Spinal cord (tissue), 10 donors: ENCODE results near the gene KRTAP12-4. TPM values are rescaled to one million over a fixed set of nuclear protein-coding genes. Genes with fewer than 3 reads are reported as not detected.
"Not testable (repeated sequence)": the region's sequence is repeated elsewhere in the genome, so short reads cannot be mapped to it uniquely, and the experiment has no call there.

Experiments used
- DNase-seq, 6 donors: peaks; one replicate each; pipeline versions ENCODE4 v3.0.0 to v3.0.0-alpha.2; 2013 to 2015; ENCODE audit warnings: low spot score in 6 of 6, low read depth in 4 of 6
- H3K27ac ChIP-seq: one replicate; pipeline ENCODE4 v1.5.1; 2013; ENCODE audit warnings: low read depth, low read length, control low read depth
- H3K27me3 ChIP-seq: one replicate; pipeline ENCODE4 v1.6.1; 2013; ENCODE audit warnings: low read length; ENCODE audit not compliant: control insufficient read depth, insufficient read depth
- H3K36me3 ChIP-seq: one replicate; pipeline ENCODE4 v1.6.1; 2013; ENCODE audit warnings: low read length; ENCODE audit not compliant: control insufficient read depth, insufficient read depth
- H3K4me1 ChIP-seq: one replicate; pipeline ENCODE4 v1.6.1; 2013; ENCODE audit warnings: low read length; ENCODE audit not compliant: control insufficient read depth, insufficient read depth
- H3K4me3 ChIP-seq: one replicate; pipeline ENCODE4 v1.5.1; 2013; ENCODE audit warnings: low read depth, low read length, control low read depth
- H3K9me3 ChIP-seq: one replicate; pipeline ENCODE4 v1.6.1; 2013; ENCODE audit warnings: low read length; ENCODE audit not compliant: control insufficient read depth, insufficient read depth
- WGBS: methylation state at CpG from one replicate; pipeline ENCODE4 v1.1.5; 2013; ENCODE audit warnings: missing lambda C conversion rate; ENCODE audit not compliant: insufficient coverage; 5-methylcytosine and 5-hydroxymethylcytosine counted together
- polyA plus RNA-seq, 2 donors: library from polyadenylated mRNA; unstranded; fragments of 120-200 nt; gene quantifications; one replicate each; pipeline ENCODE4 v1.2.1, GENCODE V29; 2013; ENCODE audit not compliant: insufficient read length in 2 of 2
- total RNA-seq, 2 donors: library from RNA; depleted of rRNA in 1 of 2; stranded (reverse); fragments of 120-200 nt in 1 of 2; fragments of >200 nt in 1 of 2; gene quantifications; one replicate each; pipeline versions ENCODE4 v1.2.3 to v1.2.4, GENCODE V29; 2013 to 2014
- donor health status: healthy.

KRTAP12-4 gene
- total and polyA plus RNA-seq, 4 donors = not detected

DNA sequence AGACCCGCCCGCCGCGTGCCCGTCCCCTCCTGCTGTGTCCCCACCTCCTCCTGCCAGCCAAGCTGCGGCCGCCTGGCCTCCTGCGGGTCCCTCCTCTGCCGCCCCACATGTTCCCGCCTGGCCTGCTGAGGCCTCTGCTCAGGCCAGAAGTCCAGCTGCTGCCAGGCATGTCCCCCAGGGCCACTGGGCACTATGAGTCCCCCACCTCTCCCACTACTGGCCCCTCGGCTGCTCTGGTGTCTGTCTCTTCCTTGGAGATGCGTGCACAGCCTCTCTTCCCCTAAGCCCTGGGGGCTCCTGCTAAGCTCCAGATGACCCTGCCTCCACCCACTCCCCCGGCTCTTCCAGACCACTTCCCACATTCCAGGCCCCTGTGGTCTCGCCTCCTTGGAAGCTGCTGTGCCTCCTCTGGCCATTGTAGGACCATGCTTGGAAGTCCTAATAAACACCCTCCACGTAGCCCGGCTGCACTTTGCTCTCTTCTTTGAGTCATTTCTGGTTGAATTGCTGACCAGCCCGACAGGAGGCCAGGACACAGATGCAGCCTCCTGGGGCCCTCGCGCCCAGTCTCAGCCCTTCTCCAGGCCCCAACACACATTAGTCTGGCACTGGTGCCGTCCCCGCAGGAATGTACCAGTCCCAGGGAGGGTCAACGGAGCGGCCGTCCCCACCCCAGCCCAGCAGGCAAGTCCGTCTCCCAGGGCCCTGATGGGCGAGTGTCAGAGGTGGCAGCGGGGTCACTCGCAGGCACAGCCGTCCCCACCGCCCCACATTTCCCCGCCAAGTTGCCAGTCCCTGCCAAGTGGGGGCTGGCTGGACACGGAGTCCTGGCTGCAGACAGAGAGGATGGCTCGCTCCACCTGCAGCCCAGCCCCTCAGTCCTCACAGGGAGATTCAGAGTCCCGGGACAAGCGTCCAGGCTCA, 43.6 kb upstream of the KRTAP12-4 start:
- Histone ChIP-seq H3K4me1 (peaks cover 12% of the 10 kb centered on the region), H3K9me3 (no peaks in the 10 kb centered on the region), H3K4me3 (no peak overlapping the region), H3K27ac (no peak overlapping the region), H3K36me3 (no peaks in the 10 kb centered on the region), H3K27me3 (peaks cover 29% of the 10 kb centered on the region)
- no peak for DNase-seq
- WGBS = 37% methylated on average over 35 of the region's 35 CpGs

DNA sequence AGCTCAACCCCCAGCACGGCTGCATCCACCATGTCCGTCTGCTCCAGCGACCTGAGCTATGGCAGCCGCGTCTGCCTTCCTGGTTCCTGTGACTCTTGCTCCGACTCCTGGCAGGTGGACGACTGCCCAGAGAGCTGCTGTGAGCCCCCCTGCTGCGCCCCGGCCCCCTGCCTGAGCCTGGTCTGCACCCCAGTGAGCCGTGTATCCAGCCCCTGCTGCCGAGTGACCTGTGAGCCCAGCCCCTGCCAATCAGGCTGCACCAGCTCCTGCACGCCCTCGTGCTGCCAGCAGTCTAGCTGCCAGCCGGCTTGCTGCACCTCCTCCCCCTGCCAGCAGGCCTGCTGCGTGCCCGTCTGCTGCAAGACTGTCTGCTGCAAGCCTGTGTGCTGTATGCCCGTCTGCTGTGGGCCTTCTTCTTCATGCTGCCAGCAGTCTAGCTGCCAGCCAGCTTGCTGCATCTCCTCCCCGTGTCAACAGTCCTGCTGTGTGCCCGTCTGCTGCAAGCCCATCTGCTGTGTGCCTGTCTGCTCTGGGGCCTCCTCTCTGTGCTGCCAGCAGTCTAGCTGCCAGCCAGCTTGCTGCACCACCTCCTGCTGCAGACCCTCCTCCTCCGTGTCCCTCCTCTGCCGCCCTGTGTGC, 42.8 kb upstream of the KRTAP12-4 start, which contains the start of gene KRTAP10-12:
Gene KRTAP10-12, plus strand, starts transcription at position 1 of the 639 bp plus-strand sequence. Its CDS starts 30 bp downstream, at position 31.
- H3K27ac ChIP-seq, DNase-seq, H3K9me3 ChIP-seq, H3K4me3 ChIP-seq, H3K36me3 ChIP-seq: not testable (repeated sequence)
- peaks cover 12% of the 10 kb centered on the region for H3K4me1 ChIP-seq
- 45% methylated on average over 15 of the region's 21 CpGs for WGBS
- peaks cover 22% of the 10 kb centered on the region for H3K27me3 ChIP-seq

DNA sequence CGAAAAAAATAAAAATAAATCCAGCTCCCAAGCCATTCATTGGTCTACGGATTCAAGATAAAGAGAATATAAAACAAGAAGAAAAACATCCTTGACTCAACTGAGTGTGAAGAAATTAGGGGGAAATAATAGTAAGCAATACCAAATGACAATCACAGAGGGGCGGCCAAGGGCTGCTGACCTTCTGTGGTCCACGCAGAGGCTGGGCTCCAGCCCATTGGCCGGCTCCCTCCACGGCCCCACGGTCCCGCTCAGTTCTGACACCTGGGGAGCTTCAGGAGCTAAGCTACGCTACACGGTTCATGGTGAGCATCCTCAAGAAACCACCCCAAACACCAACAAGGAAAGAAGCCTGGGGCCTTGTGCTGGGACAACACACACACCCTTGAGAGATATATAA, 42.1 kb upstream of the KRTAP12-4 start:
- Histone ChIP-seq H3K27ac (no peak overlapping the region), H3K36me3 (no peaks in the 10 kb centered on the region), H3K27me3 (peaks cover 22% of the 10 kb centered on the region), H3K9me3 (peaks cover 2% of the 10 kb centered on the region), H3K4me1 (peaks cover 12% of the 10 kb centered on the region), H3K4me3 (no peak overlapping the region)
- WGBS = 81% methylated on average over 8 of the region's 10 CpGs
- DNase-seq = no peak

DNA sequence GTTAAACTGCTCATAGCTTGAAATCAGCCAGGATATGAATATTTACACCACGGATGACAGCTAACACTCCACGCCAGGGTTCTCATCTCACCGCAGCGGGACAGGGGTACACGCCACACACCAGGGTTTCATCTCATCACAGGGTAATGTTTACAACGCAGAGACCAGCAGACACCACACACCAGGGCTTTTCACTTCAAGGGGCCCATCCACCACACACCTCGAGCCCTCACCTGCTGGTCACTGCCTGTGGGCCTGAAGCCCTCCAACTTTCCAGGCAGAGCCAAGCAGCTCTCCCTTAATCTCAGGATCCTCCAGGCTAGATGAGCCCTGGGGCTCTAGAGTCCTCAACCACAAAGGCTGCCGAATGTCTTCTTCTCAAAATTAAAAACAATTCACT, 41.2 kb upstream of the KRTAP12-4 start:
- Histone ChIP-seq H3K4me1 (peaks cover 12% of the 10 kb centered on the region), H3K9me3 (peaks cover 2% of the 10 kb centered on the region), H3K36me3 (no peaks in the 10 kb centered on the region), H3K27ac (no peak overlapping the region), H3K4me3 (no peak overlapping the region), H3K27me3 (peaks cover 15% of the 10 kb centered on the region)
- DNase-seq = no peak
- WGBS = 86% methylated on average over 8 of the region's 8 CpGs

DNA sequence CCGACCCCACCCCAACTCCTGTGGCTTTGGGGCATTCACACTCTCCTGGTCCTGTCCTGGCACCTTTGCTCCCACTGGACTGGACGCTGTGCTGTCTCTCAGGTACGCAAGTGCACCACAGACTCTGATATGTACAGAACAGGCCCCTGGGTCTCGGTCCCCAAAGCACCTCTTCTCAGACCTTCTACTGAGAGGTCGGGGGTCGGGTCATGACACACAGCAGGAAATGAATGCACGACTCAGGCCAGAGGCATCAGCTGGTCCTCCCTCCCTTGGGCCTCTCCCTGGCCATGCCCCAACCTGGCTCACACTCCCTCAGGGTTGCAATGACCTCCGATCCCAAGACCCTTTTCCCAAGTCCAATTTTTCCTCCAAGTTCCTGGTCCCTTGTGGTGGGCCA, 40.7 kb upstream of the KRTAP12-4 start:
- 63% methylated on average over 7 of the region's 8 CpGs for WGBS
- Histone ChIP-seq H3K27me3 (peaks cover 11% of the 10 kb centered on the region), H3K9me3 (peaks cover 2% of the 10 kb centered on the region), H3K4me3 (no peak overlapping the region), H3K36me3 (no peaks in the 10 kb centered on the region), H3K4me1 (peaks cover 12% of the 10 kb centered on the region), H3K27ac (no peak overlapping the region)
- no peak for DNase-seq

DNA sequence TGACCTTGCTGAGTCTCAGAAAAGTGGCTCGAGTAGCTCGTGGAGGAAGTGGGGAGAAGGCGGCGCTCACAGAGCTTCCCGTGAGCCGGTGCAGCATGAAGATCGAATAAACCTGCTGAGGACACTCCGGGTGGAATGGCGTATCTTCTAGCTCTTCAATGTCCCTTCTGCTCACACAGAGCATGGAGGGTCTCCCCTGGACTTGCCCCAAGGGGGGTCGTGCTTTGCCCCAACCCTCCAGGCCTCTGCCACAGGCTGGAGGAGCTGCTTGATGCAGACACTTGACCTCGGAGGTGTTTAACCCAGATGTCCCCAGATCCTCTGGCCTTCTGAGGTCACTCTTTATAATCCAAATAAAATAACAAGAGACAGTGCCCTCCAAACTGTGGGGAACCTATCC, 40.3 kb upstream of the KRTAP12-4 start:
- H3K4me1 ChIP-seq = peaks cover 12% of the 10 kb centered on the region
- no peaks in the 10 kb centered on the region for H3K36me3 ChIP-seq
- peaks cover 11% of the 10 kb centered on the region for H3K27me3 ChIP-seq
- H3K4me3 ChIP-seq = no peak overlapping the region
- 74% methylated on average over 11 of the region's 11 CpGs for WGBS
- H3K9me3 ChIP-seq = peaks cover 2% of the 10 kb centered on the region
- no peak for DNase-seq
- no peak overlapping the region for H3K27ac ChIP-seq

DNA sequence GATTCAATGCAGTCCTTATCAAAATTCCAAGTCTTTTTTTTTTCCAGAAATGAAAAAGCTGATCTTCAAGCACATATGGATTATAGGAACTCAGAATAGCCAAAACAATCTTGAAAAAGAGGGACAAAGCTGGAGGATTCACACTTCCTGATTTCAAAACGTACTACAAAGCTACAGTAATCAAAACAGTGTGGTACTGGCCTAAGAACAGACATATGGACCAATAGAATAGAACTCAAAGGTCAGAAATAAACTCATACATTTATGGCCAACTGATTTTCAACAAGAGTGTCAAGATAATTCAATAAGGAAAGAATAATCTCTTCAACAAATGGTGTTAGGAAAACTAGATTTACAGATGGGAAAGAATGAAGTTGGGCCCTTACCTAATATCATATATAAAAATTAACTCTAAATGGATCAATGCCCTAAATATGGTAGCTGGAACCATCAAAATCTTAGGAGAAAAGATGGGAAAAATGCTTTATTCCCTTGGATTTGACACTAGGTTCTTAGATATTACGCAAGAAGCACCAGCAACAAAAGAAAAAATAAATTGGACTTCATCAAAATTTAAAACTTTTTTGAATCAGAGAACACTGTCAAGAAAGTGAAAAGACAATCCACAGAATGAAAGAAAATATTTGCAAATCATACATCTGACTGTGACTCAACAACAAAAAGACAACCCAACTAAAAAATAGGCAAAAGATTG, 38.5 kb upstream of the KRTAP12-4 start:
- Histone ChIP-seq H3K4me3 (no peak overlapping the region), H3K9me3 (peaks cover 2% of the 10 kb centered on the region), H3K36me3 (no peaks in the 10 kb centered on the region), H3K27me3 (peaks cover 5% of the 10 kb centered on the region), H3K27ac (no peak overlapping the region), H3K4me1 (peaks cover 5% of the 10 kb centered on the region)
- DNase-seq = no peak
- WGBS = no CpG with 5 or more reads among the region's 2 CpGs

DNA sequence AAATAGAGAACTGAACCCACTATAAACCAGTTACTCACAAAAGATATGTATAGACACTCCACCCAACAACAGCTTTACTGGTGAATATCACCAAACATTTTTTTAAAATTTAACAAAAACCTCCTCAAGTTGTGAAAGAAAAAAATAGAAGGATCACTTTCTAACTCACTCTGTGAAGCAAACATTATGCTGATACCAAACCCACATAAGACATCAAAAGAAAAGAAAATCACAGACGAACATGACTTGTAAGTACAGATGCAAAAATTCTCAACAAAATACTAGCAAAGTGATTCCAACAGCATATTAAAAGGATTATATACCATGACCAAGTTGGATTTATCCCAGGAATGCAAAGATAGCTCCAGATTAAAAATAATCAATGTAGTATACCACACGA, 37.2 kb upstream of the KRTAP12-4 start:
- Histone ChIP-seq H3K4me1 (peaks cover 5% of the 10 kb centered on the region), H3K9me3 (peaks cover 2% of the 10 kb centered on the region), H3K4me3 (no peak overlapping the region), H3K36me3 (no peaks in the 10 kb centered on the region), H3K27me3 (no peaks in the 10 kb centered on the region), H3K27ac (no peak overlapping the region)
- WGBS = no CpG with 5 or more reads among the region's 2 CpGs
- DNase-seq = no peak

DNA sequence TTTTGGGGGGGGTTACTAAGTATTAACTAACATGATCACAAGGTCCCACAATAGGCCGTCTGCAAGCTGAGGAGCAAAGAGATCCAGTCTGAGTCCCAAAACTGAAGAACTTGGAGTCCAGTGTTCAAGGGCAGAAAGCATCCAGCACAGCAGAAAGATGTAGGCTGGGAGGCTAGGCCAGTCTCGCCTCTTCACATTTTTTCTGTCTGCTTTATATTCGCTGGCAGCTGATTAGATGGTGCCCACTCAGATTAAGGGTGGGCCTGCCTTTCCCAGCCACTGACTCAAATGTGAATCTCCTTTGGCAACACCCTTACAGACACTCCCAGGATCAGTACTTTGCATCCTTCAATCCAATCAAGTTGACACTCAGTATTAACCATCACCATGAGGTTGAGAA, 35.3 kb upstream of the KRTAP12-4 start:
- H3K36me3 ChIP-seq, DNase-seq, H3K27ac ChIP-seq, H3K9me3 ChIP-seq, H3K4me1 ChIP-seq, H3K4me3 ChIP-seq, H3K27me3 ChIP-seq: not testable (repeated sequence)
- 81% methylated on average over 3 of the region's 3 CpGs for WGBS
